ENCODE measurements around the gene CPNE5.

- TF ChIP-seq EZH2 (IDR thresholded peaks at IDR 0.05; ENCODE audit: low read length, missing control alignments): no peak
- TF ChIP-seq CTCF (conservative IDR thresholded peaks at IDR 0.05 in 1 of 2, IDR thresholded peaks at IDR 0.05 in 1 of 2; ENCODE audit: low read depth in 1 of 2, low read length in 2 of 2): no peak
These were observed 53.1 kb downstream of the CPNE5 start for GRCh38 chr6:36786055-36786675.
